ENCODE results near the gene ASGR1. TPM values are rescaled to one million over a fixed set of nuclear protein-coding genes. Genes with fewer than 3 reads are reported as not detected.

Gene ASGR1
- total RNA-seq, 2 experiments from 2014 or later: 0.64 to 0.85 TPM

DNA sequence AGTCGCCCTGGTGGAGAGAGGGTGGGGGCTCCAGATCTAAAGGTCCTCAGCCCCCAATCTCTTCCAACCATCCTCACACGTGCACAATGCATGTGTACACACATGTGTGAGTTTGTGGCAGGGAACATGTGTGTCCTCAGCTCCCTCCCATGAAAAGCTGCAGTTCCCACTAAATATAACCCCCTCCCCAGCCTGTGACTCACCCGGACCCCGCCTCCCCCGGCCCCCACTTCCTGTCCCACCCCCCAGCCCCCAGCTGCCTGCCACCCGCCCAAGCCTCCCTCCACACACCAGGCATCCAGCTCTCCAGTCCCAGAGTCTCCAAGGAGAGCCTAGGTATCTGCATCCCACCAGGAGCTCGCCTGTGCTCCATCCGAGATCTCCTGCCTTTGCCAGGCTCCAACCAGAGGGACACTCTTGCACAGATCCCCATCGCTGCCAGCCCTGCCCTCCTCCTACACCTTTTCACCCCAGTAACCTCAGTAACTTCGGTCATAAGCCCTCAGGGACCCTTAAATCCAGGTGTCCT is 36.5 kb upstream of the ASGR1 start:
- H3K4me3 Mint-ChIP-seq: peak overlapping the region; percentile 93
- TF ChIP-seq, protein P1, sequence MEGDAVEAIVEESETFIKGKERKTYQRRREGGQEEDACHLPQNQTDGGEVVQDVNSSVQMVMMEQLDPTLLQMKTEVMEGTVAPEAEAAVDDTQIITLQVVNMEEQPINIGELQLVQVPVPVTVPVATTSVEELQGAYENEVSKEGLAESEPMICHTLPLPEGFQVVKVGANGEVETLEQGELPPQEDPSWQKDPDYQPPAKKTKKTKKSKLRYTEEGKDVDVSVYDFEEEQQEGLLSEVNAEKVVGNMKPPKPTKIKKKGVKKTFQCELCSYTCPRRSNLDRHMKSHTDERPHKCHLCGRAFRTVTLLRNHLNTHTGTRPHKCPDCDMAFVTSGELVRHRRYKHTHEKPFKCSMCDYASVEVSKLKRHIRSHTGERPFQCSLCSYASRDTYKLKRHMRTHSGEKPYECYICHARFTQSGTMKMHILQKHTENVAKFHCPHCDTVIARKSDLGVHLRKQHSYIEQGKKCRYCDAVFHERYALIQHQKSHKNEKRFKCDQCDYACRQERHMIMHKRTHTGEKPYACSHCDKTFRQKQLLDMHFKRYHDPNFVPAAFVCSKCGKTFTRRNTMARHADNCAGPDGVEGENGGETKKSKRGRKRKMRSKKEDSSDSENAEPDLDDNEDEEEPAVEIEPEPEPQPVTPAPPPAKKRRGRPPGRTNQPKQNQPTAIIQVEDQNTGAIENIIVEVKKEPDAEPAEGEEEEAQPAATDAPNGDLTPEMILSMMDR (IDR thresholded peaks at IDR 0.05): no peak
- Histone ChIP-seq H3K27ac (ENCODE audit: low read depth in 1 of 2, low read length in 2 of 2) (peak overlapping the region; percentile 85 to 99), H3K27me3 (ENCODE audit: control insufficient read depth in 1 of 2, insufficient read depth in 2 of 2, low read length in 2 of 2) (no peaks in the 10 kb centered on the region), H3K36me3 (ENCODE audit: insufficient read depth, low read length) (no peaks in the 10 kb centered on the region), H3K4me1 (ENCODE audit: insufficient read depth, low read length) (peaks cover 80% of the 10 kb centered on the region), H3K9me3 (ENCODE audit: control insufficient read depth in 1 of 2, insufficient read depth in 1 of 2, low read length in 2 of 2) (no peaks in the 10 kb centered on the region), H3K4me3 (ENCODE audit: low read length) (no peak overlapping the region)
- peak overlapping the region; percentile 93 for H3K27ac Mint-ChIP-seq
- intact Hi-C loops (cut with DNase I, micrococcal nuclease): loop anchor here in 1 of 2 experiments (5.0 kb wide), 1 partner anchor 37 kb away; the partner anchor contains the start of genes CTDNEP1 and ELP5
- H3K9me3 Mint-ChIP-seq: no peaks in the 10 kb centered on the region
- peaks cover 5% of the 10 kb centered on the region for H3K27me3 Mint-ChIP-seq
- DNase-seq (peak in 4 of 14 experiments; percentile 21 to 64 (median 46)), ATAC-seq (ENCODE audit: poor library complexity) (no peak)
- POLR2A ChIA-PET: interaction anchor here (0.9 to 13.1 kb wide), 2 partner anchors 22 to 471 kb away, joined by 3 to 234 read pairs; partner anchors contain the start of genes DVL2, GABARAP, PHF23 and TP53
- no peaks in the 10 kb centered on the region for H3K36me3 Mint-ChIP-seq (ENCODE audit: low read depth)
- CTCF ChIA-PET: interaction anchor here (2.7 kb wide), 1 partner anchor 10 kb away, joined by 13 read pairs; no protein-coding TSS in a partner anchor
- peaks cover 73% of the 10 kb centered on the region for H3K4me1 Mint-ChIP-seq (ENCODE audit: low read depth)

DNA sequence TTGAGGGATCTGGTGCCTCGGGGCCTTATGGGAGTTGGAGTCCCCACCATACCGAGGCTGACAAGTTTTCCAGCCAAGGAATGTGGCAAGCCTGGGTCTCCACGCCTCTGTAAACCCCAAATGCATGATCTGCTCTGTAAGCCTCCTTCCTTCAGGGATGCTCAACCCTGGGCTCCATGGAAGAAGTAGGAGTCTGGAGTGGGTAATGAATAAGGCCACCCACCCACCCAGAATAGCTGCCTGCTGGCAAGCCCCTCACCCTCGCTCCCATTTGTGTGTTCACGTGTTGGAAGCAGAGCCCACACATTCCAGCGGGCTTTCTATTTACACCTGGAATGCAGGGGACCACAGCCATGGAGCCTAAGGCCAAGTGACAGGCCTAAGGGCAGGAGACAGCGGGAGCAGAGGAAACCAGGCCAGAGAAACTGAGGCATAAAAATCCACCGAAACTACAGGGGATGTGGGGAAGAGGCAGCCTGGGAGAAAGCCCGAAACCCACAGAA is 36.0 kb upstream of the ASGR1 start:
- Mint-ChIP-seq H3K9me3 (no peaks in the 10 kb centered on the region), H3K27me3 (peaks cover 5% of the 10 kb centered on the region), H3K36me3 (ENCODE audit: low read depth) (no peaks in the 10 kb centered on the region), H3K4me1 (ENCODE audit: low read depth) (peaks cover 70% of the 10 kb centered on the region), H3K4me3 (peak overlapping the region; percentile 93), H3K27ac (peak overlapping the region; percentile 93)
- ChIA-PET POLR2A (interaction anchor here (0.9 to 13.1 kb wide), 6 partner anchors 10 to 471 kb away, joined by 3 to 234 read pairs (median 5); partner anchors contain the start of genes CTDNEP1, DVL2, ELP5 and GABARAP), CTCF (interaction anchor here (1.0 to 2.7 kb wide), 6 partner anchors 10 to 217 kb away, joined by 3 to 13 read pairs (median 4); partner anchors contain the start of genes CTDNEP1, DVL2 and ELP5)
- ATAC-seq (ENCODE audit: poor library complexity) (no peak), DNase-seq (no peak)
- H3K9me3 ChIP-seq (ENCODE audit: control insufficient read depth in 1 of 2, insufficient read depth in 1 of 2, low read length in 2 of 2): no peaks in the 10 kb centered on the region
- intact Hi-C loops (cut with DNase I, micrococcal nuclease): loop anchor here in 1 of 2 experiments (5.0 kb wide), 1 partner anchor 37 kb away; the partner anchor contains the start of genes CTDNEP1 and ELP5
- peaks cover 75% of the 10 kb centered on the region for H3K4me1 ChIP-seq (ENCODE audit: insufficient read depth, low read length)
- no peaks in the 10 kb centered on the region for H3K27me3 ChIP-seq (ENCODE audit: control insufficient read depth in 1 of 2, insufficient read depth in 2 of 2, low read length in 2 of 2)
- TF ChIP-seq, protein P1 (IDR thresholded peaks at IDR 0.05): peak; percentile 0
- peak overlapping the region; percentile 85 to 99 for H3K27ac ChIP-seq (ENCODE audit: low read depth in 1 of 2, low read length in 2 of 2)
- peak overlapping the region; percentile 64 for H3K4me3 ChIP-seq (ENCODE audit: low read length)
- H3K36me3 ChIP-seq (ENCODE audit: insufficient read depth, low read length): no peaks in the 10 kb centered on the region

DNA sequence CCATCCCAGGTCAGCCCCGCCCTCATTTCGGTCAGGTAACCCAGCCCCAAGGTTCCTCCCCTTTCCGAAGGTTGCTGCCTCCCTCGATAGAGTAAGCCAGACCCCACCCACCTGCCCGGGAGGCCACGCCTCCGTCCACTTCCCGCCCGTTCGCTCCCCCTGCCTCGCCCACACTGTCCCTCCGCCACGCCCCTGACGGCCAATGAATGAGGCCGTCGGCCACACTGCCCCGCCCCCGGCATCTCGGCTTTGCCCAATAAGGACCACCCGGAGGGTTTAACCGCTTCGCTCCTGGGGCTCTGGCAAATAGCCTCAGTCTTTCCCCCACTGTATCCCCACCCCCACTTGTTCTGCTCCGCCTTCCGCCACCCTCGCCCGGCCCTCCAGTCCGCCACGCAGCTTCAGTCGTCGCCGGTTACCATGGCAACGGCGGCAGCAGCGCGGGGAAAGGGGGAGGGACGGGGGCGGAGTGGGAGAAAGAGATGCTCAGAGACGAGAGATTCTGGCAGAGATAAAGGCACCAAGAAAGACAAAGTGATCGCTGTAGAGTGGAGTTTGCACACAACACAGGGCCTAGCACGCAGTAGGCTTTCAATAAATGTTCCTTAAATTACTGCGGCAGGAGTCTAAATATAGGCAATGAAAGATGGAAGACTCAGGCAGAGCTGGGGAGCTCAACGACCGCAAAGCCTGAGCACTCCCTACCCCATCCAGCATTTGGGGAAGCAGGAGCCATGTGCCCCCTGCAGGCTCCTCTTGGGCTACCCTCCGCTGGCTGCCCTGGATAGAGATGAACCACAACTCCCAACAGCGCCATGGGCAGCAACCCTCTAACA is 35.3 kb upstream of the ASGR1 start:
- Mint-ChIP-seq H3K36me3 (ENCODE audit: low read depth) (no peaks in the 10 kb centered on the region), H3K4me1 (ENCODE audit: low read depth) (peaks cover 70% of the 10 kb centered on the region), H3K27me3 (peaks cover 5% of the 10 kb centered on the region), H3K4me3 (peak overlapping the region; percentile 93), H3K27ac (peak overlapping the region; percentile 93), H3K9me3 (no peaks in the 10 kb centered on the region)
- Histone ChIP-seq H3K9me3 (ENCODE audit: control insufficient read depth in 1 of 2, insufficient read depth in 1 of 2, low read length in 2 of 2) (no peaks in the 10 kb centered on the region), H3K36me3 (ENCODE audit: insufficient read depth, low read length) (no peaks in the 10 kb centered on the region), H3K4me3 (ENCODE audit: low read length) (peak overlapping the region; percentile 64), H3K4me1 (ENCODE audit: insufficient read depth, low read length) (peaks cover 70% of the 10 kb centered on the region), H3K27me3 (ENCODE audit: control insufficient read depth in 1 of 2, insufficient read depth in 2 of 2, low read length in 2 of 2) (no peaks in the 10 kb centered on the region), H3K27ac (ENCODE audit: low read depth in 1 of 2, low read length in 2 of 2) (peak overlapping the region; percentile 85 to 99)
- TF ChIP-seq, protein P1 (IDR thresholded peaks at IDR 0.05): peak; percentile 56
- intact Hi-C loops (cut with DNase I, micrococcal nuclease): loop anchor here (1.0 to 5.0 kb wide), 3 partner anchors 9 to 38 kb away; partner anchors contain the start of genes CTDNEP1 (in 1 of the 2), ELP5 (in 1 of the 2) and GABARAP (in 1 of the 2)
- ChIA-PET CTCF (interaction anchor here (0.8 to 2.7 kb wide), 9 partner anchors 9 to 218 kb away, joined by 3 to 13 read pairs (median 4); partner anchors contain the start of genes CTDNEP1, DVL2, ELP5 and GABARAP), POLR2A (interaction anchor here (0.7 to 13.1 kb wide), 9 partner anchors 9 to 1074 kb away, joined by 3 to 234 read pairs (median 5); partner anchors contain the start of genes ACAP1, CTDNEP1, DVL2 and ELP5)
- peak; percentile 97 to 100 (median 99) for DNase-seq
- peak; percentile 72 for ATAC-seq (ENCODE audit: poor library complexity)

Measured in CD4-positive, alpha-beta T cell (primary cell).